GM18951 (cell line): Measurements from ENCODE around the gene CNGA3.

Source experiments
- POLR2A ChIP-seq: IDR thresholded peaks from 4 replicates; pipeline ENCODE4 v1.6.1; 2011; ENCODE audit warnings: mild to moderate bottlenecking; ENCODE audit not compliant: insufficient read length, insufficient read depth; ENCODE audit errors: extremely low read depth
- in situ Hi-C: fragments of 300-500 bp; cut with MboI; formaldehyde crosslinking; loops from one replicate; pipeline ENCODE4 v1.12.0; 2022; ENCODE audit warnings: low sequenced_read_pairs, mixed read lengths, inconsistent platforms; ENCODE audit not compliant: unreplicated experiment

CNGA3 gene

GRCh38 chr2:98387478-98387877 lies 41.2 kb downstream of the CNGA3 start:
- in situ Hi-C loops: loop anchor here (25.0 kb wide), 1 partner anchor 575 kb away; no protein-coding TSS in a partner anchor
- TF ChIP-seq POLR2A: no peak

GRCh38 chr2:98388081-98388480 lies 41.8 kb downstream of the CNGA3 start:
- TF ChIP-seq POLR2A: no peak
- in situ Hi-C loops: loop anchor here (25.0 kb wide), 1 partner anchor 576 kb away; no protein-coding TSS in a partner anchor

- no peak for TF ChIP-seq POLR2A
- in situ Hi-C loops: loop anchor here (25.0 kb wide), 1 partner anchor 576 kb away; no protein-coding TSS in a partner anchor
Measured at GRCh38 chr2:98388601-98389250, 42.5 kb downstream of the CNGA3 start.

GRCh38 chr2:98389251-98389605 lies 43.0 kb downstream of the CNGA3 start:
- no peak for TF ChIP-seq POLR2A
- in situ Hi-C loops: loop anchor here (25.0 kb wide), 1 partner anchor 577 kb away; no protein-coding TSS in a partner anchor

GRCh38 chr2:98390571-98391476 lies 44.6 kb downstream of the CNGA3 start:
- in situ Hi-C loops: loop anchor here (25.0 kb wide), 1 partner anchor 579 kb away; no protein-coding TSS in a partner anchor
- TF ChIP-seq POLR2A: no peak

- in situ Hi-C loops: loop anchor here (25.0 kb wide), 1 partner anchor 579 kb away; no protein-coding TSS in a partner anchor
- TF ChIP-seq POLR2A: no peak
Measured at GRCh38 chr2:98391581-98392270, 45.5 kb downstream of the CNGA3 start.

GRCh38 chr2:98393354-98393753 lies 47.1 kb downstream of the CNGA3 start:
- in situ Hi-C loops: loop anchor here (25.0 kb wide), 1 partner anchor 581 kb away; no protein-coding TSS in a partner anchor
- TF ChIP-seq POLR2A: no peak

GRCh38 chr2:98394595-98395153 lies 48.4 kb downstream of the CNGA3 start:
- in situ Hi-C loops: loop anchor here (25.0 kb wide), 1 partner anchor 582 kb away; no protein-coding TSS in a partner anchor
- no peak for TF ChIP-seq POLR2A

GRCh38 chr2:98395977-98396376 lies 49.7 kb downstream of the CNGA3 start:
- no peak for TF ChIP-seq POLR2A
- in situ Hi-C loops: loop anchor here (25.0 kb wide), 1 partner anchor 584 kb away; no protein-coding TSS in a partner anchor

- in situ Hi-C loops: loop anchor here (25.0 kb wide), 1 partner anchor 585 kb away; no protein-coding TSS in a partner anchor
- TF ChIP-seq POLR2A: no peak
Measured at GRCh38 chr2:98396745-98397355, 50.6 kb downstream of the CNGA3 start.

- no peak for TF ChIP-seq POLR2A
- in situ Hi-C loops: loop anchor here (25.0 kb wide), 1 partner anchor 587 kb away; no protein-coding TSS in a partner anchor
Measured at GRCh38 chr2:98399140-98399539, 52.9 kb downstream of the CNGA3 start.

- TF ChIP-seq POLR2A: no peak
- in situ Hi-C loops: loop anchor here (25.0 kb wide), 1 partner anchor 433 kb away; no protein-coding TSS in a partner anchor
Measured at GRCh38 chr2:98403878-98404277, 57.6 kb downstream of the CNGA3 start.
